Hematopoietic multipotent progenitor cell treated with erythropoietin and hydrocortisone succinate and interleukin-3 and kit ligand, for 17 days (in vitro differentiated cells): Measurements from ENCODE around the gene PPM1M.
A peak's percentile ranks its signal among the peaks of the same experiment; 100 is the strongest.

Experiments
- DNase-seq: peaks from one replicate; pipeline ENCODE4 v3.0.0-alpha.2; 2015; ENCODE audit warnings: low spot score

Gene PPM1M

GRCh38 chr3:52216585-52217408, 28.8 kb upstream of the PPM1M start:
- peak; percentile 73 for DNase-seq

GRCh38 chr3:52217409-52217805, 28.2 kb upstream of the PPM1M start:
- DNase-seq = no peak

- no peak for DNase-seq
These were observed 27.5 kb upstream of the PPM1M start for GRCh38 chr3:52218026-52218425.

DNA sequence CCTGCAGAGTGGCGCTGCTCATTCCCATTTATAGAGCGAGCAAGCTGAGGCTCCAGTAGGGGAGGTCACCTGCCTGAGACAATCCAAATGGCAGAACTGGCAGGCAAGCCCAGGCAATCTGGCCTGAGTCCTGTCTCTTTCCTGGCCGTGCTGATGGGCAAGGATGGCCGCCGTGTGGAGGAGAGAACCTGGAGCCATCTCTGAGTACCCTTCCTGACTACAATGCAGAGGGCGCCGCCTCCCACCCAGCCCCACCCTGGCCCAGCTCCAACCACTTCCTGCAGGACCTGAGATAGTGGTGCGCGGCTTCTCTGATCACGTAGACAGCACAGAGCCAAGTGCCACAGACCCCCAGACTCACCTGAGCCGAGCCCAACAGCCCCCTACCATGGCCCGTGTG, 27.1 kb upstream of the PPM1M start:
- no peak for DNase-seq

DNA sequence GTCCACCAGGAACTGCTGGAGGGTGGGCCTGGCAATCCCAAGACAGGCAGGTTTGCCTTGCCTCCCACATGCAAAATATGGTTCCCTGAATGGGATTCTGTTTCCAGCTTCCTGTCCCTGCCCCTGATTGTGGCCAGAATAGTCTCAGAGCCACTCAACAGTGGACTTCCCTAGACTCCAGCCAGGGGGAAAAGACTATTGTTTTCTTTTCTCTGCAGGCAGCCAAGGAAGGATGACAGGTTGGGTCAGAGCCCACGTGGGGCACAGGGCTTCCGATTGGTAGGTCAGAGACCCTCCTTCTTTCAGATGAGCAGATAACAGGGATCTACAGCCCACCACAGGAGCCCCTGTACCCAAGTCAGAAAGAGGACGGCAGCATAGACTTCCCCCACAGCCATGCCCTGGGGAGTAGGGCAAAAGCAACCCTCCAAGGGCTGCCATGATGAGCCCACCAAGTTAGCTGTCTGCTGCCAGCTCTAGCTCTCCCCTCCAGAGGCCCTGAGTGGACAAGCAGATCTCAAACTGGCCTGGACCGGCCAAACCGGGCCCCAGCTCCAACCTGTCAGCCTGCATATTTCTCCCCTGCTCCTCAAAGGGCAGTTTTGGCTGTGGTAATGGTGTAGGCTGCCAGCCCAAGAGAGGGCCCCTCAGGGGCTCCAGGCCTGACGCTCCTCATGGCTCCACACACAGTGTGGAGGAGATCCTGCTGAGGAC, 26.5 kb upstream of the PPM1M start:
- no peak for DNase-seq

- DNase-seq = peak; percentile 79
These were observed 25.1 kb upstream of the PPM1M start for GRCh38 chr3:52220380-52221026.

DNA sequence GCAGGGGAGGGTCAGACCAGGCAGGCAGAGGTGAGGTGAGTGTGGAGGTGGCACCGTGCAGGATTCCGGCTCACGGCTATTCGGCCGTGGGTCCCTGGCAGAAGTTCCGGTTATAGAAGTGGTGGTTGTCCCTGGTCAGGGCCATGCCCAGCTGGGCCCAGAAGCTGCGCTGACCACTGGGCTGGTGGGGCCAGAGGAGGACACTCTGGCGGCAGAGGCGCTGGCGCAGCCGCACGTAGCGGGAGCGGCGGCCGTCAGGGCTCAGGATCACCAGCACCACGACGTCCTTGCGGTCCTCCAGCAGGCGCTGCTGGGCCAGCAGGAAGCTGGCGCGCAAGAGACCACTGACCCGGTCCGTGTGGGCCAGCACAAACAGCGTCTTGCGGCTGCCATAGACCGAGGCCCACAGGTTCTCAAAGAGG, 24.4 kb upstream of the PPM1M start:
- no peak for DNase-seq

GRCh38 chr3:52221563-52222318, 23.8 kb upstream of the PPM1M start:
- no peak for DNase-seq

- DNase-seq = no peak
These were observed 23.0 kb upstream of the PPM1M start for GRCh38 chr3:52222319-52223221.

GRCh38 chr3:52223449-52224408, 21.8 kb upstream of the PPM1M start:
- no peak for DNase-seq

GRCh38 chr3:52225452-52226228, 19.9 kb upstream of the PPM1M start, which contains the start of gene TLR9:
Gene TLR9 (minus strand): TSS chr3:52225645. CDS start chr3:52225529, 116 bp downstream.
- DNase-seq = no peak

- no peak for DNase-seq
These were observed 19.2 kb upstream of the PPM1M start for GRCh38 chr3:52226229-52226817.

DNA sequence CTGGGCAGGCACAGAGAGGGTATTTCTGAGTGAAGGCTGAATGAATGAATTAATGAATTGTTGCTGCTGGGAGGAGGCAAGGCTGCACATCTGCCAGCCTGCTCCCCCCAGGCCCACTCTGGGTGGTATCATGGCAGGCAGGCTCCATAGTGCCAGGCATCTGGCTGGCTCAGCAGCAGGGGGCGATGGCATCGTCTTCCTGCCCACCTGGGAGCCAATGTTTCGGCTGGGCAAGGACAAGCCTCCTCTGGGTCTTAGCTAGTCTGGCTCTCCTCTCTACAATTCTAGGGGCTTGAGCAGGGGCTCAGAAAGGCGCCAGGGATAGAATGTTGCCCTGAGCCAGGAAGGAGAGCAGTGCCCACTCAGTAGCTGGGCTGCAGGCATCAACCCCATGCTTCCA, 18.4 kb upstream of the PPM1M start:
- no peak for DNase-seq

- DNase-seq = no peak
These were observed 17.8 kb upstream of the PPM1M start for GRCh38 chr3:52227766-52228165.

DNA sequence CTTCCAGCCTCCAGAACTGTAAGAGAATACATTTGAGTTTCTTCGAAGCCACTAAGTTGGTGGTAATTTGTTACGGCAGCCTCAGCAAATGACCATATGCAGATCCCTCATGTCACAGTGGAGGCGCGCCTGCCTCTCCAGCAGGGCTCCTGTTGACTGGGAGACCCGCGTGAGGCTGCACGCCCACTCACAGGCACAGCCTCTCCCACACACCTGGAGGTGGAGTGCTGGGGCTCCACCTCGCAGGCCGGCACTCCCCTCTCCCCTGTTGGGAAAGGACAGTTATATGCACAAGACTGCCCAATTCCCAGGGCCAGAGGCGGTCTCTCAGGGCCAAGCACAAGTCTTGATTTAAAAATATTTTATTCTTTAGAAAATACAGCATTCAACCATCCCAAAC, 17.3 kb upstream of the PPM1M start:
- DNase-seq = no peak

DNA sequence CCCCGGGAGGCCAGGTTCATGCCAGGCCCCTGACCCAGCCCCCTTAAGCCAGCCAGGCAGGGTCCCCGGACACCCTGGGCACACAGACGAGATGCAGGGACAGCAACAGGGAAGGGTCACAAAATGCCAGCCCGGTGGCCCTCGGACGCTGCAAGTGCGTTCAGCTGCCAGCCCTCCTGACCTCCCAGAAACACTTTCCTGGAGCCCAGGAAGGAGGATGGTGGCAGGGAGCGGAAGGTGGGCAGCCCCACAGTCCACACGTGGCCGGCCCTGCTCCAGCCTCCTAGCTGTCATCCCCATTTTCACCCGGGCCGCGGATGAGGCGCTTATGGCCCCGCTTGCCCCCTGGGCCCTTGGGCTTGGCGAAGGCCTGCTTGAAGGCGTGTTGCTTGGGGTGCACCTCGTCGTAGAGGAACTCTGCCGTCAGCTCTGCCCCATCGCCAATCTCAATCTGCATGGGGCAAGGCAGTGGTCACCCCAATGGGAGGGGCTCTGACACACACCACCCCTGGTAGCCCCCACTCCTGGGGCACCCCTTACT, 16.7 kb upstream of the PPM1M start:
- no peak for DNase-seq

GRCh38 chr3:52229656-52230055, 15.9 kb upstream of the PPM1M start:
- DNase-seq = no peak

GRCh38 chr3:52230461-52230860, 15.1 kb upstream of the PPM1M start:
- no peak for DNase-seq
